ENCODE results near the gene HS6ST2. TPM values are rescaled to one million over a fixed set of nuclear protein-coding genes. Genes with fewer than 3 reads are reported as not detected.

The HS6ST2 gene
- total RNA-seq, 2 experiments from 2014 or later, result not detected

DNA sequence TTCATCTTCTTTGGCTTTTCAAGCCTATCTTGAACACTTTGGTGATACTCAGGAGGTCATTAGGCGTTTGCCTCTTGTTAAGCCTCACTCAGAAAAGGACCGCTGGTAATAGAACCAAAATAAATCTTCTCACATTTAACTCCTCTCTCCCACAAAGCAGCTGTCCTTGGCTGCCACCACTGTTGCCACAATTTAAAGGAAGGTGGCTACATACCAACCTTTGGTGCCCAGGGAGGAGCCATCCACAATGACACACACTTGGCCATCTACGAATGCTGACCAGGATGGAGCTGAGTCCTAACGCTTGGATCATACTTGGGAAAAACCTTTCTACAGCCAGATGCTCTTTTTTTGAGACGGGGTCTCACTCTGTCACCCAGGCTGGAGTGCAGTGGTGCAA is 210.2 kb downstream of the HS6ST2 start:
- ChIA-PET CTCF (ENCODE audit: unreplicated experiment) (no interaction called here), POLR2A (no interaction called here)
- no peaks in the 10 kb centered on the region for H3K79me2 ChIP-seq (ENCODE audit: insufficient read depth, low read depth, low read length)
- no peaks in the 10 kb centered on the region for H3K4me1 ChIP-seq (ENCODE audit: insufficient read depth, low read length, poor library complexity, severe bottlenecking)
- BruUV-seq (replicated peaks), result no TSS peak
- H3K9me2 ChIP-seq (ENCODE audit: insufficient read depth, low read length), result no peaks in the 10 kb centered on the region
- no peak for DNase-seq (ENCODE audit: low spot score)
- H3K9me3 ChIP-seq (ENCODE audit: low read length), result no peaks in the 10 kb centered on the region
- no peak overlapping the region for H3K27ac ChIP-seq (ENCODE audit: low read depth, low read length, poor library complexity, severe bottlenecking)
- H3K36me3 ChIP-seq (ENCODE audit: insufficient read depth, low read length), result no peaks in the 10 kb centered on the region
- TF ChIP-seq, protein P1, sequence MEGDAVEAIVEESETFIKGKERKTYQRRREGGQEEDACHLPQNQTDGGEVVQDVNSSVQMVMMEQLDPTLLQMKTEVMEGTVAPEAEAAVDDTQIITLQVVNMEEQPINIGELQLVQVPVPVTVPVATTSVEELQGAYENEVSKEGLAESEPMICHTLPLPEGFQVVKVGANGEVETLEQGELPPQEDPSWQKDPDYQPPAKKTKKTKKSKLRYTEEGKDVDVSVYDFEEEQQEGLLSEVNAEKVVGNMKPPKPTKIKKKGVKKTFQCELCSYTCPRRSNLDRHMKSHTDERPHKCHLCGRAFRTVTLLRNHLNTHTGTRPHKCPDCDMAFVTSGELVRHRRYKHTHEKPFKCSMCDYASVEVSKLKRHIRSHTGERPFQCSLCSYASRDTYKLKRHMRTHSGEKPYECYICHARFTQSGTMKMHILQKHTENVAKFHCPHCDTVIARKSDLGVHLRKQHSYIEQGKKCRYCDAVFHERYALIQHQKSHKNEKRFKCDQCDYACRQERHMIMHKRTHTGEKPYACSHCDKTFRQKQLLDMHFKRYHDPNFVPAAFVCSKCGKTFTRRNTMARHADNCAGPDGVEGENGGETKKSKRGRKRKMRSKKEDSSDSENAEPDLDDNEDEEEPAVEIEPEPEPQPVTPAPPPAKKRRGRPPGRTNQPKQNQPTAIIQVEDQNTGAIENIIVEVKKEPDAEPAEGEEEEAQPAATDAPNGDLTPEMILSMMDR (conservative IDR thresholded peaks at IDR 0.05; ENCODE audit: low read length), result no peak
- no peak for TF ChIP-seq EZH2phosphoT487 (IDR thresholded peaks at IDR 0.05; ENCODE audit: borderline replicate concordance, low read depth, low read length)
- no peak overlapping the region for H3K4me3 ChIP-seq (ENCODE audit: low read depth, low read length, poor library complexity, severe bottlenecking)
- no peaks in the 10 kb centered on the region for H4K20me1 ChIP-seq (ENCODE audit: insufficient read depth, low read length)
- no peak overlapping the region for H2AFZ ChIP-seq (ENCODE audit: low read length)
- no peak overlapping the region for H3K4me2 ChIP-seq (ENCODE audit: low read length)
- intact Hi-C loops (cut with micrococcal nuclease; ENCODE audit: unreplicated experiment), result no loop called here

- intact Hi-C loops (cut with micrococcal nuclease; ENCODE audit: unreplicated experiment), result no loop called here
- Histone ChIP-seq H3K27ac (ENCODE audit: low read depth, low read length, poor library complexity, severe bottlenecking) (no peak overlapping the region), H3K4me3 (ENCODE audit: low read depth, low read length, poor library complexity, severe bottlenecking) (no peak overlapping the region), H3K9me3 (ENCODE audit: low read length) (no peaks in the 10 kb centered on the region), H3K9me2 (ENCODE audit: insufficient read depth, low read length) (no peaks in the 10 kb centered on the region), H3K79me2 (ENCODE audit: insufficient read depth, low read depth, low read length) (no peaks in the 10 kb centered on the region), H3K4me2 (ENCODE audit: low read length) (no peak overlapping the region), H4K20me1 (ENCODE audit: insufficient read depth, low read length) (no peaks in the 10 kb centered on the region), H3K36me3 (ENCODE audit: insufficient read depth, low read length) (no peaks in the 10 kb centered on the region), H3K4me1 (ENCODE audit: insufficient read depth, low read length, poor library complexity, severe bottlenecking) (no peaks in the 10 kb centered on the region), H2AFZ (ENCODE audit: low read length) (no peak overlapping the region)
- ChIA-PET CTCF (ENCODE audit: unreplicated experiment) (no interaction called here), POLR2A (no interaction called here)
- BruUV-seq (replicated peaks), result no TSS peak
- no peak for DNase-seq (ENCODE audit: low spot score)
- TF ChIP-seq, protein P1 (conservative IDR thresholded peaks at IDR 0.05; ENCODE audit: low read length), result no peak
- TF ChIP-seq EZH2phosphoT487 (IDR thresholded peaks at IDR 0.05; ENCODE audit: borderline replicate concordance, low read depth, low read length), result no peak
Observed at GRCh38 chrX:132745593-132745992, 212.8 kb downstream of the HS6ST2 start.

GRCh38 chrX:132744470-132744869 is 214.0 kb downstream of the HS6ST2 start:
- H4K20me1 ChIP-seq (ENCODE audit: insufficient read depth, low read length), result no peaks in the 10 kb centered on the region
- no peaks in the 10 kb centered on the region for H3K9me2 ChIP-seq (ENCODE audit: insufficient read depth, low read length)
- intact Hi-C loops (cut with micrococcal nuclease; ENCODE audit: unreplicated experiment), result no loop called here
- no peak overlapping the region for H2AFZ ChIP-seq (ENCODE audit: low read length)
- H3K4me1 ChIP-seq (ENCODE audit: insufficient read depth, low read length, poor library complexity, severe bottlenecking), result no peaks in the 10 kb centered on the region
- no peak overlapping the region for H3K27ac ChIP-seq (ENCODE audit: low read depth, low read length, poor library complexity, severe bottlenecking)
- H3K4me2 ChIP-seq (ENCODE audit: low read length), result no peak overlapping the region
- DNase-seq (ENCODE audit: low spot score), result no peak
- POLR2A ChIA-PET, result no interaction called here
- CTCF ChIA-PET (ENCODE audit: unreplicated experiment), result no interaction called here
- H3K9me3 ChIP-seq (ENCODE audit: low read length), result no peaks in the 10 kb centered on the region
- H3K79me2 ChIP-seq (ENCODE audit: insufficient read depth, low read depth, low read length), result no peaks in the 10 kb centered on the region
- TF ChIP-seq, protein P1 (conservative IDR thresholded peaks at IDR 0.05; ENCODE audit: low read length), result no peak
- TF ChIP-seq EZH2phosphoT487 (IDR thresholded peaks at IDR 0.05; ENCODE audit: borderline replicate concordance, low read depth, low read length), result no peak
- no peaks in the 10 kb centered on the region for H3K36me3 ChIP-seq (ENCODE audit: insufficient read depth, low read length)
- no TSS peak for BruUV-seq (replicated peaks)
- H3K4me3 ChIP-seq (ENCODE audit: low read depth, low read length, poor library complexity, severe bottlenecking), result no peak overlapping the region
